Chondrocyte (in vitro differentiated cells): ENCODE data around the gene TSGA10. TPM values are rescaled to one million over a fixed set of nuclear protein-coding genes. Genes with fewer than 3 reads are reported as not detected.
"Not testable (repeated sequence)": the region's sequence is repeated elsewhere in the genome, so short reads cannot be mapped to it uniquely, and the experiment has no call there.

ENCODE experiments used
- DNase-seq: peaks from one replicate; pipeline ENCODE4 v3.0.0; 2021; ENCODE audit warnings: mixed read lengths, low spot score
- H3K27ac Mint-ChIP-seq: one replicate; pipeline ENCODE4 v1.8.0; 2021; ENCODE audit warnings: mild to moderate bottlenecking, moderate library complexity, mixed read lengths; ENCODE audit not compliant: unreplicated experiment
- H3K27me3 Mint-ChIP-seq: 2 replicates; pipeline ENCODE4 v1.8.0; 2021; ENCODE audit warnings: low read depth, mixed read lengths
- H3K36me3 Mint-ChIP-seq: 2 replicates; pipeline ENCODE4 v1.8.0; 2021; ENCODE audit warnings: low read depth, mixed read lengths
- H3K4me1 Mint-ChIP-seq: 2 replicates; pipeline ENCODE4 v1.8.0; 2021; ENCODE audit warnings: low read depth, mild to moderate bottlenecking, mixed read lengths
- H3K4me3 Mint-ChIP-seq: one replicate; pipeline ENCODE4 v1.8.0; 2021; ENCODE audit warnings: mild to moderate bottlenecking, moderate library complexity, mixed read lengths; ENCODE audit not compliant: unreplicated experiment
- H3K9me3 Mint-ChIP-seq: 2 replicates; pipeline ENCODE4 v1.8.0; 2021; ENCODE audit warnings: low read depth, mixed read lengths
- CTCF ChIP-seq: fragments of 200-600 bp; sonication (generic); IDR thresholded peaks from 2 replicates; pipeline ENCODE4 v1.5.0; 2021; ENCODE audit warnings: antibody characterized with exemption, mild to moderate bottlenecking, moderate library complexity
- total RNA-seq: library from RNA; stranded (reverse); gene quantifications from 3 replicates; pipeline ENCODE4 v1.2.1, GENCODE V29; 2021

The TSGA10 gene
- total RNA-seq, 1 donor from 2014 or later, result 2.3 TPM

- H3K27me3 Mint-ChIP-seq, result peaks cover 16% of the 10 kb centered on the region
- no peak for TF ChIP-seq CTCF
- H3K9me3 Mint-ChIP-seq, result no peaks in the 10 kb centered on the region
- H3K4me1 Mint-ChIP-seq, result peaks cover 6% of the 10 kb centered on the region
- no peak overlapping the region for H3K27ac Mint-ChIP-seq
- H3K36me3 Mint-ChIP-seq, result no peaks in the 10 kb centered on the region
- no peak for DNase-seq
- no peak overlapping the region for H3K4me3 Mint-ChIP-seq
These were observed 122.7 kb downstream of the TSGA10 start for GRCh38 chr2:99032001-99032400.

- Mint-ChIP-seq H3K36me3 (no peaks in the 10 kb centered on the region), H3K4me1 (peaks cover 6% of the 10 kb centered on the region), H3K4me3 (no peak overlapping the region), H3K27ac (no peak overlapping the region), H3K27me3 (peaks cover 16% of the 10 kb centered on the region), H3K9me3 (no peaks in the 10 kb centered on the region)
- no peak for TF ChIP-seq CTCF
- DNase-seq, result no peak
These were observed 123.3 kb downstream of the TSGA10 start for GRCh38 chr2:99031481-99031880.

GRCh38 chr2:99028558-99028957 lies 126.2 kb downstream of the TSGA10 start:
- H3K36me3 Mint-ChIP-seq, result peaks cover 5% of the 10 kb centered on the region
- peaks cover 15% of the 10 kb centered on the region for H3K9me3 Mint-ChIP-seq
- H3K27me3 Mint-ChIP-seq, result peaks cover 16% of the 10 kb centered on the region
- no peak overlapping the region for H3K27ac Mint-ChIP-seq
- H3K4me1 Mint-ChIP-seq, result no peaks in the 10 kb centered on the region
- no peak overlapping the region for H3K4me3 Mint-ChIP-seq
- no peak for DNase-seq
- TF ChIP-seq CTCF, result no peak

- TF ChIP-seq CTCF, result no peak
- no peak for DNase-seq
- H3K27me3 Mint-ChIP-seq, result peaks cover 19% of the 10 kb centered on the region
- peaks cover 16% of the 10 kb centered on the region for H3K9me3 Mint-ChIP-seq
- peaks cover 5% of the 10 kb centered on the region for H3K36me3 Mint-ChIP-seq
- H3K27ac Mint-ChIP-seq, result no peak overlapping the region
- no peaks in the 10 kb centered on the region for H3K4me1 Mint-ChIP-seq
- H3K4me3 Mint-ChIP-seq, result no peak overlapping the region
These were observed 126.9 kb downstream of the TSGA10 start for GRCh38 chr2:99027856-99028255.

- Mint-ChIP-seq H3K4me1 (no peaks in the 10 kb centered on the region), H3K9me3 (peaks cover 21% of the 10 kb centered on the region), H3K27me3 (peaks cover 27% of the 10 kb centered on the region), H3K27ac (no peak overlapping the region), H3K4me3 (no peak overlapping the region), H3K36me3 (peaks cover 8% of the 10 kb centered on the region)
- no peak for DNase-seq
- TF ChIP-seq CTCF, result no peak
These were observed 154.0 kb downstream of the TSGA10 start for GRCh38 chr2:99000708-99001107.

GRCh38 chr2:98988695-98989094 lies 166.0 kb downstream of the TSGA10 start:
- not testable (repeated sequence) for H3K9me3 Mint-ChIP-seq, H3K27ac Mint-ChIP-seq, H3K4me3 Mint-ChIP-seq, DNase-seq, H3K4me1 Mint-ChIP-seq, H3K36me3 Mint-ChIP-seq
- peaks cover 16% of the 10 kb centered on the region for H3K27me3 Mint-ChIP-seq
